Medulla oblongata (tissue), 1 donor: ENCODE data around the gene UXS1.
"Not testable (repeated sequence)": the region's sequence is repeated elsewhere in the genome, so short reads cannot be mapped to it uniquely, and the experiment has no call there.

Experiments used
- DNase-seq: peaks from one replicate; pipeline ENCODE4 v3.0.0-alpha.2; 2015; ENCODE audit errors: extremely low spot score

UXS1 gene

GRCh38 chr2:106160786-106161261 lies 33.3 kb downstream of the UXS1 start:
- DNase-seq, result no peak

- no peak for DNase-seq
Measured at GRCh38 chr2:106159866-106160785, 34.0 kb downstream of the UXS1 start.

DNA sequence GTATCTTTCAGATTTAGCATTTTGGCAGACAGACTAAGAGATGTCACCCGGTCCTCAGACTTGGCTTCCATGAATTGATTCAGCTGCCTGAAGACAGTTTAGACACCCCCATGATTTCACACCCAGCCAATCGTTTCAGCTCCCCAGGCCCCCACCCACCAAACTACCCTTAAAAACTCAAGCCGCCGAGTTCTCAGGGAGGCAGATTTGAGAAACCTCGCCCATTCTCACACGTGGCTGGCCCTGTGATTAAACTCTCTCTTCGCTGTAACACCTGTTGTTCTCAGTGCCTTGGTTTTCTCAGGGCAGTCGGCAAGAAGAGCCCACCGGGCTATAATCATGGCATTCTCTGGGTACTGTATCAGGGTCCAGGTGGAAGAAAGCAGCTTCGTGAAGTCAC lies 35.2 kb downstream of the UXS1 start:
- no peak for DNase-seq

GRCh38 chr2:106158131-106158530 lies 36.0 kb downstream of the UXS1 start:
- DNase-seq, result no peak

- no peak for DNase-seq
Measured at GRCh38 chr2:106157416-106157815, 36.7 kb downstream of the UXS1 start.

GRCh38 chr2:106156305-106157296 lies 37.5 kb downstream of the UXS1 start:
- no peak for DNase-seq

GRCh38 chr2:106153781-106154180 lies 40.3 kb downstream of the UXS1 start:
- DNase-seq, result no peak

DNA sequence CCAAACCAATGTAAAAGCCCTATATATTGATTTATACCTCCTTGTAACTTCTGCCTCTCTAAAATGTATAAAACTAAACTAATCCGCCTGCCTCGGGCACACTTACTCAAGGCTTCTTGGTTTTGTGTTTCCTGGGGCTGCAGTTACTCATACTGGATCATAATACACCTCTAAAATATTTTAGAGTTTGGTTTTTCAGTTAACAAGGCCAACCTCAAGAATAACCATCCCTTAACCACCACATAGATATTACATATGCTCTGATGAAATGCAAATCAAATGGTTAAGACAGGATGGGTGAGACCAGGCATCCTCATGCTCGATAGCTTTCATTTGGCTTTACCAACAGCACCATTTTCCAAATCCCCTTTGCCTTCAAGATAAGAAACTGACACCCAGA lies 46.4 kb downstream of the UXS1 start:
- no peak for DNase-seq

- no peak for DNase-seq
Measured at GRCh38 chr2:106147159-106147558, 46.9 kb downstream of the UXS1 start.

DNA sequence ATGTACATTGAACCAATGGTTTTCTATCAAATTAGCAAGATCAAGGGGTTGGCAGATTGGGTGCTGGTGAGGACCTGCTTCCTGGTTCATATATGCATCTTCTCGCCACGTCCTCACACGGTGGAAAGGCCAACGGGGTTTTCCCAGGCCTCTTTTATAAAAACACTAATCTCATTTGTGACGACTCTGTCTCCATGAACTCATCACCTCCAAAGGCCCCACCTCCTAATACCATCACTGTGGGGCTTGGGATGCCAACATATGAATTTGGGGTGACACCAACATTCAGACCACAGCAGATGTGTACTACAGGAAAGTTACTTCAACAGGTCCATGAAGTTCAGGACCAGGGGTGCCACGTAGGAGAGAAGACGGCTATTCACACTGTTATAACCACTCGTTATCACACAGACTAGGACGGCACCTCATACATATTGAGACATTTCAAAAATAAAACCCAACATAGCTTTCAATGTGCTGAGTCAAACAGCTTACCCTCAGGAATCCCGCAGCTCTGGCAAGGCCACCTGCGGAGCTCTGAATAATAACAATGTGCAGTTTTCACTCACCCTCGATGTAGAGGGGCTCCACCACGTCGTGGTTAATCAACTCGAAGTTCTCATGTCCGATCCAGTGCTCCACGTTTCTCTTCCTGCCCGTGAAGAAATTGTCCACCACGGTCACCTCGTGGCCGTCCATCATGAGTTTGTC lies 49.3 kb downstream of the UXS1 start:
- no peak for DNase-seq

GRCh38 chr2:106143495-106144215 lies 50.4 kb downstream of the UXS1 start:
- DNase-seq, result no peak

GRCh38 chr2:106142683-106143082 lies 51.4 kb downstream of the UXS1 start:
- DNase-seq, result no peak

DNA sequence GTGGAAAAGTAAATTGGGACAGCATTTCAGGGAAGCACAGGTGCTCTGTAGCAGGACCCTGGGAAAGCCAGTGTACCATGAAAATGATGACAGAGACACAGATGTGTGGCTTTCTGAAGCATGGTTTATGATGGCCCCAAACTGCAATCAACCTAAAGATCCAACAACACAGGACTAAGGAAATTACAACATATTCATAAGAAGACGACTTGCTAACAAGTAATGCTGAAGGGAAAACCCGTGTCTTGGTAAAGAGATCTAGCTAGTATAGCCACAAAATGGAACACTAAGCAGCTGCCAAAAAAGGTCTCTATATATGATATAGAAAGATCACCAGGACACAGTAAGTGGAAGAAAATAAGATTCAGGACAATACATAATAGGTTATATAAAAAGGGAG lies 53.2 kb downstream of the UXS1 start:
- DNase-seq, result no peak

DNA sequence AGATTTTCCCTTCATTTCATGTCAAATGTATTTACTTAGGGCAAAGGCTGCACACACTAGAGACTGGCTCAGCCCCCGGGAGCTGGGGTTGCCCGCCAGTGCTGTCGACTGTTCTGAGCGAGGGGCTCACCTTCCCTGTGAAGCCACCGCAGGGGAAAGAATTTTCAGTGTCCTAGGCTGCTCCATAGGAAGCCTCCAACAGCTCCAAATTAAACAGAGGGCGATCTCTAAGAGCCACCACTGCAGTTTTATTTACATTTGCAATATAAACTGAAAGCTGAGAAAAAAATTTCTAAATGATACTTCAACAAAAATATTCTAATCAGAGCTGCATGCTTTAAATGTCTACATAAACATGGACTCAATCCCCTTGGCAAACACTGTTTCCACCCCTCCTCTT lies 54.0 kb downstream of the UXS1 start:
- DNase-seq, result no peak

- no peak for DNase-seq
Measured at GRCh38 chr2:106139238-106139935, 54.7 kb downstream of the UXS1 start.

DNA sequence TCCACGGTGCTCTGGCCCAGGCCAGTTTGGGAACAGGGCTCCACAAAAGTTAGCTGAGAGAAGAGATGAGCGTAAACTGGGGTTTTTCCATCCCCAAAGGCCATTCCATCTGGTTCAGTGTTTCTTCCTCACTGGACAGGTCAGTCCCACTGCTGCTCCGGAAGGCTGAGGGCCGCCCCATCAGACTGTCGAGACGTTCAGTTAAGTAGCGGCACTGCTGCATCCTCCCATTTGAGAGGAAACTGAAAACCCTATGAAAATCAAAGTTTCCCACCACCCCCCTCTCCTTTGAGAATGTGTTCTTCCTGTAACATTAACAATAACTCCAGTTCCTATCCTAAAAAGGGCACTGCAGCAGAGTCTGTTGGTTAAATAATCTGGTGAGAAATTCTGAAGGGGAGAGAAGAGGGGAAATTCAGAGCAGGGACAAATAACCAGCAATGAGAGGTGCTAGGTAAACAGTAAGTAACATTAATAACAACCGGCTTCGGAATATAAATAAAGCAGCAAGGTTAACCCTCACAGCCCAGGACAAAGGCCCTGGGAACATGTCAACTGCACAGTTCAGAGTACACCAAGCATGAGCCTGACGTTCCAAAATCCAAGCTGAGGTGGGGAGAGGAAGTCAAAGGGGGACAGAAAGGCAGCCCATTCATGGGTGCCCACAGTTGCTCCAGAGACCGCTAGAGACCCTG lies 55.4 kb downstream of the UXS1 start:
- no peak for DNase-seq

- DNase-seq, result no peak
Measured at GRCh38 chr2:106137731-106138521, 56.2 kb downstream of the UXS1 start.

GRCh38 chr2:106131192-106131591 lies 62.9 kb downstream of the UXS1 start:
- not testable (repeated sequence) for DNase-seq
